ENCODE results near the gene IRF5. TPM values are rescaled to one million over a fixed set of nuclear protein-coding genes. Genes with fewer than 3 reads are reported as not detected.

Gene IRF5
- total RNA-seq, 1 experiment from 2014 or later, result 8.8 TPM

GRCh38 chr7:128920913-128921582 lies 16.7 kb upstream of the IRF5 start:
- no TSS peak for BruUV-seq (replicated peaks)
- in situ Hi-C loops (cut with HindIII; ENCODE audit: low pct_unique_long_range_greater_than_20kb, low sequenced_read_pairs) (no loop called here), intact Hi-C loops (cut with micrococcal nuclease; ENCODE audit: unreplicated experiment) (no loop called here)
- TF ChIP-seq, protein P1, sequence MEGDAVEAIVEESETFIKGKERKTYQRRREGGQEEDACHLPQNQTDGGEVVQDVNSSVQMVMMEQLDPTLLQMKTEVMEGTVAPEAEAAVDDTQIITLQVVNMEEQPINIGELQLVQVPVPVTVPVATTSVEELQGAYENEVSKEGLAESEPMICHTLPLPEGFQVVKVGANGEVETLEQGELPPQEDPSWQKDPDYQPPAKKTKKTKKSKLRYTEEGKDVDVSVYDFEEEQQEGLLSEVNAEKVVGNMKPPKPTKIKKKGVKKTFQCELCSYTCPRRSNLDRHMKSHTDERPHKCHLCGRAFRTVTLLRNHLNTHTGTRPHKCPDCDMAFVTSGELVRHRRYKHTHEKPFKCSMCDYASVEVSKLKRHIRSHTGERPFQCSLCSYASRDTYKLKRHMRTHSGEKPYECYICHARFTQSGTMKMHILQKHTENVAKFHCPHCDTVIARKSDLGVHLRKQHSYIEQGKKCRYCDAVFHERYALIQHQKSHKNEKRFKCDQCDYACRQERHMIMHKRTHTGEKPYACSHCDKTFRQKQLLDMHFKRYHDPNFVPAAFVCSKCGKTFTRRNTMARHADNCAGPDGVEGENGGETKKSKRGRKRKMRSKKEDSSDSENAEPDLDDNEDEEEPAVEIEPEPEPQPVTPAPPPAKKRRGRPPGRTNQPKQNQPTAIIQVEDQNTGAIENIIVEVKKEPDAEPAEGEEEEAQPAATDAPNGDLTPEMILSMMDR (IDR thresholded peaks at IDR 0.05), result no peak
- TF ChIP-seq POLR2AphosphoS5 (IDR thresholded peaks at IDR 0.05; ENCODE audit: low read depth, low read length) (no peak), SIN3A (IDR thresholded peaks at IDR 0.05; ENCODE audit: borderline replicate concordance, insufficient read depth, low read depth, low read length) (no peak), TCF7L2 (IDR thresholded peaks at IDR 0.05; ENCODE audit: low read depth, low read length) (no peak), REST (IDR thresholded peaks at IDR 0.05; ENCODE audit: insufficient read depth in 1 of 2, low read depth in 2 of 2, low read length in 1 of 2) (no peak)
- Histone ChIP-seq H3K4me3 (ENCODE audit: low read depth in 2 of 2, low read length in 2 of 2) (no peak overlapping the region), H3K27me3 (ENCODE audit: control insufficient read depth, insufficient read depth, low read length) (peaks cover 6% of the 10 kb centered on the region), H3K36me3 (ENCODE audit: control insufficient read depth, insufficient read depth, low read length) (no peaks in the 10 kb centered on the region), H3K9me3 (ENCODE audit: control insufficient read depth, insufficient read depth, low read depth, low read length) (no peaks in the 10 kb centered on the region), H3K4me1 (ENCODE audit: control insufficient read depth, insufficient read depth, low read length) (no peaks in the 10 kb centered on the region), H3K27ac (ENCODE audit: low read length) (no peak overlapping the region)
- CTCF ChIA-PET, result no interaction called here
- ATAC-seq (no peak), DNase-seq (ENCODE audit: low read depth, low spot score) (no peak)
- POLR2A ChIA-PET, result no interaction called here

- Histone ChIP-seq H3K27ac (ENCODE audit: low read length) (no peak overlapping the region), H3K36me3 (ENCODE audit: control insufficient read depth, insufficient read depth, low read length) (no peaks in the 10 kb centered on the region), H3K4me1 (ENCODE audit: control insufficient read depth, insufficient read depth, low read length) (no peaks in the 10 kb centered on the region), H3K27me3 (ENCODE audit: control insufficient read depth, insufficient read depth, low read length) (peaks cover 6% of the 10 kb centered on the region), H3K9me3 (ENCODE audit: control insufficient read depth, insufficient read depth, low read depth, low read length) (no peaks in the 10 kb centered on the region), H3K4me3 (ENCODE audit: low read depth in 2 of 2, low read length in 2 of 2) (no peak overlapping the region)
- DNase-seq (ENCODE audit: low read depth, low spot score) (no peak), ATAC-seq (no peak)
- CTCF ChIA-PET, result no interaction called here
- POLR2A ChIA-PET, result no interaction called here
- no TSS peak for BruUV-seq (replicated peaks)
- intact Hi-C loops (cut with micrococcal nuclease; ENCODE audit: unreplicated experiment), result no loop called here
- TF ChIP-seq REST (IDR thresholded peaks at IDR 0.05; ENCODE audit: insufficient read depth in 1 of 2, low read depth in 2 of 2, low read length in 1 of 2), result no peak
- no peak for TF ChIP-seq POLR2AphosphoS5 (IDR thresholded peaks at IDR 0.05; ENCODE audit: low read depth, low read length)
- TF ChIP-seq, protein P1 (IDR thresholded peaks at IDR 0.05), result no peak
- no peak for TF ChIP-seq TCF7L2 (IDR thresholded peaks at IDR 0.05; ENCODE audit: low read depth, low read length)
- TF ChIP-seq SIN3A (IDR thresholded peaks at IDR 0.05; ENCODE audit: borderline replicate concordance, insufficient read depth, low read depth, low read length), result no peak
- in situ Hi-C loops (cut with HindIII; ENCODE audit: low pct_unique_long_range_greater_than_20kb, low sequenced_read_pairs), result no loop called here
Observed at GRCh38 chr7:128921866-128922440, 15.8 kb upstream of the IRF5 start.
